HUDEP-2 (cell line): ENCODE measurements around the gene TSC22D2.

Experiments
- DNase-seq, 76 experiments: peaks; one replicate each; lab custom pipeline; 2025; ENCODE audit not compliant: unreplicated experiment in 76 of 76; lab: John Stamatoyannopoulos, UW

The TSC22D2 gene

DNA sequence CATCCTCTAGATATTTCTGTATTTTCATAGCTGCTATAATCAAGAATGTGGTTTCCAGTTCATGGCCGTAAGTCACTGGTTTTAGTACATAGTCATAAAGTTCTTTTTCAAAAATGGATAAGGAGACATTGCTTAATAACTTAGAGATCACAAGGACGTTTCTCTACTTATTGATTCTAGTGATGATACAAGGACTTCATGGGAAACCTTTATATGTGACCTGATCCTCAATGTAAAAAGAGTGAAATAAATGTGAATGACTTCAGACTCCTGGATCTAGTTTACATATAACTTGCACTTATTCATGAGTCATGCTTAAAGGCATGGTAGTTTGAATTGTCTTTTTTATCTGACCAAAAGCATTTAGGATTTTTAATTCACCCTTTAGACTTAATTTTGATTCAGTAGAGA is 35.2 kb downstream of the TSC22D2 start:
- DNase-seq, result no peak

DNA sequence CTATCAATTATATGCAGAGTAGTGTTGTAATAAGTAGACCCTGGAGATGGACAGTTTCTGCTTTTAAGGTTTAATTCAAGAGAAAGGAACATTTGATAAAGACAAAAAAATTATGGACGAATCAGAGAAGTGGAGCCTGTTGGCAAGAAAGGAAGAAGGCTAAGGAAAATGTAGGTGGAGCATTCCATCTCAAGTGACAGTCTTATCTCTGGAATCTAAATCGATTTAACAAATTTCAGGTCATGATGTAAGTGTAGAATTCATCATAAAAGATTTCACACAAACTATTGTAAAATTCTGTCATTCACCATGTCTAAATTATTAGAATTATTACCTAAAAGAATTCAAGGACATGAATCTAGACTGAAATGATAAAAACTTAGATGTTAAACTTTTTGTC is 36.3 kb downstream of the TSC22D2 start:
- DNase-seq, result no peak

DNA sequence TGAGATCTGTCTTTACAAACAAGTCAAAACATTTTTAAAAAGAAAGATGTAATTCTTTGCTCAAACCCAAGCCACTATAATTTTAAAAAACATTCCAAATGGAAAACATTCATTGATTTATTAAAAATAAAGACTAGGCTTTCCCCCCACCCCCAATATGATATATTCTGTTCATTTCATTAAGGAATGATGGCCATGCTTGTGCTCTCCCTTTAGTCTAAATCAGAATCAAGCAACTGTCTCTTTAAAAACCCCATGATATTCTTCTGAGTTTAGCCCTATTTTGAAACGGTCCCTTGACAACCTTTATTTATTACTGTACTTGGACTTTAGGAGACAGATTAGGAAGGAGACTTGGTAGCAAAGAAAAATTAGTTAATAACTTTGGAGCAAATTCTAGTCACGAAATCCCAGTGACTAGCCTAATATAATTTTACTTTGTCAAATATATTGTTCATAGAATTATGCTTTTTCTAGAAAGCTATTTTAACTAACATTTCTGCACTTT is 38.4 kb downstream of the TSC22D2 start:
- no peak for DNase-seq

DNA sequence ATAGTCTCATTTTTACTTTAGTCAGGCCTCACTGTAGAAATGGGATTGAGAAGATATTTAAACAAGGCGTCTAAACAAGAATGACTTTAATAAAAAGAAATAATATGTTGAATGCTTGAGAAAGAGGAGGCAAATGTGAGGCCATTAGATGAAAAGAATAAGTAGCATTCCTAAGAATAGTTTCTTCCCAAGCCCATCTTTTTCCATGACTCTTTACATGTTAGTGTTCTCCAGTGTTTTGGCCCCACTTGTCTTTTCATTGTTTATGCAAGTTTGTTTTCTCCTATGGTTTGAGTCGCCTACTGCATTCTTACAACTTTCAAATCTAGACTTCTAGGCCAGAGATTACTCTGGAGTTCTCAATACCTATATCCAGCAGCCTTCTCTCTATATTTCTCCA is 39.0 kb downstream of the TSC22D2 start:
- no peak for DNase-seq

DNA sequence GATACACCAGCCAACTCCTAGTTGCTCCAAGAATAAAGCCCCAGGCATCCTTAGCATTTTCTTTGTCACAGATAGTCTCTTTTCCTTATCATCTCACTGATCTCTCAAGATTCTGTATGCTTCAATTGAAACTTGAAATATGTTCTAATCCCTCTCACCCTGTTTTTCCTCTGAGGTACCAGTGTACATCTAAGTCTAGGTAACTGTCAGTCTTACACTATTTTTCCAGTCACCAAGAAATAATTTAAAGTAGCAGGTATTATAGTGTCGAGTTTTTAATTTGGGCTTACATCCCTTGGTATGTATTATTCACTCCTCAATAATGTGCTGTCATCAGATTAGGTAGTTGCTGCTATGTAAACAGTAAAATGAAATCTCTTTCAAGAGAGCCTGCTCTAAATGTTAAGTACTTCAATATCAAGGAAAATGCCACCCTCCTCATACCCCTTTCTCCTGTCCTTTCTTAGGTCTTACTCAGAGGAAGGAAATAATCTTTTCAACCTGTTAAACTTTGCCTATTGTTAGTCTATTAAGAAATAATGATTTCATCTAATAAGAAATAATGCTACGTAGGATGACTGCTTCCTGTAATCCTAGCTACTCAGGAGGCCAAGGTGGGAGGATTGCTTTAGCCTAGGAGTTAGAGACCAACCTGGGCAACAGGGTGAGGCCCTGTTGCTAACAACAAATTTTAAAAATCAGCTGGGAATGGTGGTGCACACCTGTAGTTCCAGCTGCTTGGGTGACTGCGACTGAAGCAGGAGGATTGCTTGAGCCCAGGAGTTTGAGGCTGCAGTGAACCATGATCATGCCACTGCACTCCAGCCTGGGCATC is 39.8 kb downstream of the TSC22D2 start:
- DNase-seq, result no peak

DNA sequence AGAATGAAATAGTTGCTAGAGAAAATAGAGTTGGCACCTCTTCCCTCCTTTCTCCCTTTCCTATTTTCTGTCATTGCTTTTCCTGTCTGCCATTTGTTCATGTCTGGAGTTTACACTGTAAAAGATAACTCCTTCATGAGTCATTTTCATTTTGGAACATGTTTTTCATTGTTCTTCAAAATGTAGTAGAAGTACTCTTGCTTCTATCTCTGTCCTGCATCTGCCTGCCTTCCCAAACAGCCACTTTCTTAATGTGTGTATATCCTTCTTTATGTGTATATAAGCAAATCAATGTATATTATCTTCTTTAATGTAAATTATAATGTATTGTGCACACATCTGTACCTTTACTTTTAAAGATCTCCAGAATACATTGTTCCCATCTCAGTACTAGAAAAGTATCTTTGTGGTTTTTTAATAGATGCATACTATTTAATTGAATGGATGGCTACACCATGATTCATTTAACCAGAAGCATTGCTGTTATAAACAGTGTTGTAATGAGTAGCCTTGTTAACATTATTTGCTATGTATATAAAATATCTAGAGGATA is 41.1 kb downstream of the TSC22D2 start:
- DNase-seq, result peak in 26 of 76 experiments; percentile 4 to 66 (median 30)

DNA sequence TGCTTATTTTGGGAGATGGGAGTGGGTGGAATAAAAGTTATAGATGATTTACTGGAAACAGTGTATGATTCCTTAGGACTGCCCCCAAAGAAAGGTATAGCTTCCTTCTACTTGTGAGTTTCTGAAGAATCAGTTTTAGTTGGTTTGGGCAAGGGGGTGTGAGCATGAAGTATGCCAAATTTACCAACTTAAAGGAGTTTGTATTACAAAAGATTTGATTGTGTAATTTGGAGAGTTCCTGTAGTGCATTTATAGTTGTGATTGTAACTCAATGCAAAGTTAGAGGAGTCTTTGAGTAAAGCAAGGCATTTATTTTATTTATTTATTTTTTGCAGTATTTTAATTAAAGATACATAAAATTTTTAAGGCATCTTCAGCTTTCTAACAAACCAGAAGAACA is 42.8 kb downstream of the TSC22D2 start:
- peak in 11 of 76 experiments; percentile 16 to 54 (median 32) for DNase-seq

DNA sequence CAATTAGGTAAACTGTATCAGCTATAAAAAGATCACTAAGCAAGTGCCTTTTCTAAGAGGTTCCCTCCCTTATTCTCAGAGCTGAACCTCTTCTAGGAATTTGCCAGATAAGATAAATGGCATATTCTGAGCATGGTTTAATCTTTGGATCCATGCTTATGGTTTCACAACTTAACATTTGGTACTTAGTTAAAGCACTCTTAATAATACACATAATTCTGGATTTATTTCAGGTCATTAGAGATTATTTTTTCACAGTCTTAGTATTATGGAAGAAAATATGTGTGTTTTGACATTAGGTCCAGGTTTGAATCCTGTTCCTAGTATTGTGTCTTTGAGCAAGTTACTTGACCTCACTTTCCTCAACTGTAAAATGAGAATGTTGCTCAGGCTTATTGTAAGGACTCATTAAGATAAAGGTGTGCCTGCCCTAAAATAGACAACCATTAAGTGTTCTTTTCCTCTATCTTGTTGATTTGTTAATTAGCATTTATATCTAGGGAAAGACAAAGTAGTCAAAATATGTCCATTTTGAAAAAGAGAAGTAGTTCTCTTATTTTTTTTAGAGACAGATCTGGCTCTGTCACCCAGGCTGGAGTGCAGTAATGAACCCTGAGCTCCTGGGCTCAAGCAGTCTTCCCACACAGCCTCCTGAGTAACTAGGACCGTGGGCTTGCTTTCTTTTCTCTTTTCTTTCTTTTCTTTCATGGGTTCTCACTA is 43.4 kb downstream of the TSC22D2 start:
- DNase-seq, result peak in 42 of 76 experiments; percentile 3 to 89 (median 62)

DNA sequence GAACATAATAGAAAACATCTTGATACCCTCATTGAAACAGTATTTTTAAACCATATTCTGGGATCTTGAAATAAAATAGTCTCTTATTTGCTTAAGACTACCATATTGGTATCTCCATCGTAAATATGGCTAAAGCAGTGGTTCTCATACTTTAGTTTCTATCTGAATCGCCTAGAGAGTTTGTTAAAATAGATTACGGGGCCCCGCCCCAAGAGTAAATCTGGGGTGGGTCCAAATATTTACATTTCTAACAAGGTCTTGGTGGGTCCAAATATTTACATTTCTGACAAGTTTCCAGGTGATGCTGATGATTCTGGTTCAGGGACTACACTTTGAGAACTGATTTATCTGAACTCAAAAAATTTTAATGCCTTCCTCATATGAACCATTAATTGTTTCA is 45.3 kb downstream of the TSC22D2 start:
- no peak for DNase-seq

DNA sequence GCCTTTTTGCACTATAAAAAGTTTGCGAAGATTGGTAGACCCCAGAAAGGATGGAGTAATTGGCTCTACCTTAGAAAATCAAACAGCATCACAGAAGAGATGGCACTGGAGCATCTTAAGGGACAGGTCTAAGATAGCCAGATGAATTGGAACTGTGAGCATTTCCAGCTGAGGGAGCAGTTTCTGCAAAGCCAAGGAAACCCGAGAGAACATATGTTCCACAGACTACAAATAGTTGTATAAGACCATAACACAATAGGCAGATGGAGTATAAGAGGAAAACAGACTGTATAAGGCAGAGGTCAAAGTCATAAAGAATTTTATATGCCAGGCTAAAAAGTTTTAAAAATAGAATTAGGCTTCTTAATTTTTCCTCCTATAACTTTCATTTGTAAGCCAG is 46.0 kb downstream of the TSC22D2 start:
- DNase-seq, result no peak

DNA sequence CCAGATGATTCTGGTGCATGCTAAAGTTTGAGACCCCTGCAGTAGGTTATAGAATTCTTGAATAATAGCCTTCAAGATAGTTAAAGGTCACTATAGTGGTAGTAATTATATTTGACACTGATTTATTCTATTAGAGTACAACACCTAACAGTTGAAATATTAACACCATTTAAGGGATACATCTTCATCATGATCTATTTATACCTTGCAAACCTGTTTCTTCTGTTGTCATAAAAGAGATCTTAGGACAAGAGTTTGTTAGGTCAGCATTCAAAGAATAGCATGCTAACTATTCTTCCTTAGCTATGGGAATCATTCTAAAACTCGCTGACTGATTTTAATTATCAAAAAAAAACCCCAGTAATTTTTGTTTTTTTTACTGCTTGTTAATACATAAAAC is 46.5 kb downstream of the TSC22D2 start:
- DNase-seq, result no peak

DNA sequence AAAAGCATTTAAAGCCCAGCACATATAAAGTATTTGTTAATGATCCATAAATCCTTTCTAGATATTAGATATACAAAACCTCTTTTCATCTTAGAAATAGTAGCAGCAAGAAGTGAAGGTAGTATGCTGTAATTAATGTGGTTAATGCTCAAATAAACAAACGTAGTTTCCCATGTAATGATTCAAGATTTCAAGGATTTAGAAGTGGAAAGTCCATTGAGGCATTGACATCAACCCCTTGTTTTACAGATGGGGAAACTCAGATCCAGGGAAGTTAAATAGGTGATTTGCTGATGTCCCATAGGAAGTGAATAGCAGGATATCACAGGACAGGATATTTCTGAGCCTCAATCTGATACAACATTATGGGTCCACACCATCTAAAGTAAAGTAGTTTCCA is 47.2 kb downstream of the TSC22D2 start:
- no peak for DNase-seq

DNA sequence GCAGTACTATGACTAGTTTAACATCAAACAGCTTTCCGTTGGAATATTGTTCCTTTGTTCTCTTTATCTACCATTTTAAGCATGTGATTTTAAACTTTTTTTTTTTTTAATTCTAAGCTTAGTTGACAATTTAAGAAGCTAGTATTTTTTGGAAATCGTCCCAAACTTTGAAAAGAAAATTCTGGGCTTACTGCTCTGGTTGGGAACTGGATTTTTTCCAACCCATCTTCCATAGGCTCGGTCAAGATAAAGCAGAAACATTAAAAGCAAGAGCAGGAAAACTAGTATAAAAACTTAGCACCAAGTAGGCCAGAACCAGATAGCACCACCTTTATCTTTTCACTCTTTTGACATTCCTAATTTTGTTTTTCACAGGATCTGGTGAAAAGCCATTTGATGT is 49.9 kb downstream of the TSC22D2 start:
- no peak for DNase-seq

DNA sequence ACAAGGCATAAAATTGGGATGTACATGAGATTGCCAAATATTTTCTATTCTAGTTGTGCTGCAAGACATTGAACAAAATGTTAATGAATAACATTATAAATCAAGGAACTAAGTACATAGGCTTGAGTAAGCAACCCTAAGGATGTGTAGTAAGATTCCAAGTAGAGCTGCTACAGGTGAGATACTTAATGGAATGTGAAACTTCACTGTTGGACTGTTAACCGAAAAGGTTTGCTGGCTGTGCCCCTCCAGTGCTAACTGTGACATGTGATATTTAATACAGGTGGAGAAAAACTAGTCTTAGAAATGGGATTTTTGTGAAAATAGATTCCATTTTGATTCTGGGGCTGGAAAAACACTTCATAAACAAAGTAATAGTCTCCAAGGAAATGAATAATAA is 52.4 kb downstream of the TSC22D2 start:
- no peak for DNase-seq

DNA sequence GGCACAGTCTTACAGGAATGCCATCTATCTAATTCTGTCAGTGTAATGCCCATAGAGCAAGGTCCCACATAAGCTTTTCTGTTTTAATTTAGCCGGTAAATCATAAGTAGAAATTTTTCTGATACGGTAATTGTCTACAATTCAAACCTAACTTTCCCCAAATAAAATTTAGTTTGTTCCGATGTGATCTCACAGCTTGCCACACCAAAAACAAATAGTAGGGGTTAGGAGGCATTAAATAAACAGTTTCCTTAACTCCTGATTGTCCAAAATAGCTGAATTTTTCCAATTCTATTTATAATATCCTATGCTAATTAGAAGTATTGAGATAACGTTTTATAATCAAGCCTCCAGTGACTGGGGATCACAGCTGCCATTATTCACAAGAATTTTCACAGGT is 53.3 kb downstream of the TSC22D2 start:
- no peak for DNase-seq

DNA sequence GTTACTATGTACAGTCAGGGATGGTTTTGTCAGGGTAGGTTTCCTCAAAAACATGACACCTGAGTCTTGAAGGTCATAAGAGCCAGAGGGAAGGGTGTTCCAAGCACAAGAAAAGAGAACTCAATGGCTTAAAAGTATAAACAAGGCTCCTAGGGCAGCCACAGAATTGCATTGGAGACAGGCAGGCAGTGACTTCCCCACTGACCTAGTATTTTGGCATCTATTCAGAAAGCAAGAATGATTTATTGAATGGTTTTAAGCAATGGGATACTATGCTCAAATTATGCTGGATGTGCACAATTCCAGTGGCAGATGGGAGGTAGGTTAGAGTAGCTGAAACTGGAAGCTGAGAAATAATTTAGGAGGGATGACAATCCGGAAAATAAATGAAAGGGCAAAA is 54.0 kb downstream of the TSC22D2 start:
- DNase-seq, result no peak

DNA sequence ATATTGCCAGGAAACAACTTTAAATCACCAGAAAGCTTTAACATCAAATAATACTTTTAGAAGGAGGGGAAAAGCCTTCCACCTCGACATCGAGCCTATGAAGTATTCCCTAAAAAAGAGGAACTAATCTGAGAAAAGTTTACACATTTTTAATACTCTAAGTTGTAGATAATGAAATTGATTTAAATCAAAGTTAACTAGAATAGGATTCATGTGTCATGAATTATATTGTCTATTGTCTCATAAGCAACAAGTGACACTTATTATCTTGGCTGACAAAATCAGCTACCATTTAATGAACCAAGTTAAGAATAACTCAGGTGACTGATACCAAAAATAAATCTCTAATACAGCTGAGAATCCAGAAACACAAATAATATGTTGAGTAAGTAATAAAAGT is 56.6 kb downstream of the TSC22D2 start:
- DNase-seq, result no peak

DNA sequence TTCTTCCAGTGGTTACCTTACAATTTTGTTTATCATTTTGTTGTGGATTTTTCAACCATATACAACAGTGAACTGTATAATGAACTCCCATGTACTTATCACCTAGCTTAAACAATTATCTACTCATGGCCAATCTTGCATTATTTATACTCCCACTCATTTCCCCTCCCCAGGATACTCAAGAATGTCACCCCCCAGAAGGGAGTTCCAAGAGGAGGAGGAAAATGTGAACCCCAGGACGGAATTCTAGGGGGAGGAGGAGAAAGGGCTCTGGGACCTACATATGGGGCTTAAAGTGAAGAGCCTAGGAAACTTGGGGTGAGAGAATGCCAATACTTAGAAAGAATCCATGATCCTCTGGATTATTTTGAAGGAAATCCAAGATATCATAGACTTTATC is 59.3 kb downstream of the TSC22D2 start:
- no peak for DNase-seq

DNA sequence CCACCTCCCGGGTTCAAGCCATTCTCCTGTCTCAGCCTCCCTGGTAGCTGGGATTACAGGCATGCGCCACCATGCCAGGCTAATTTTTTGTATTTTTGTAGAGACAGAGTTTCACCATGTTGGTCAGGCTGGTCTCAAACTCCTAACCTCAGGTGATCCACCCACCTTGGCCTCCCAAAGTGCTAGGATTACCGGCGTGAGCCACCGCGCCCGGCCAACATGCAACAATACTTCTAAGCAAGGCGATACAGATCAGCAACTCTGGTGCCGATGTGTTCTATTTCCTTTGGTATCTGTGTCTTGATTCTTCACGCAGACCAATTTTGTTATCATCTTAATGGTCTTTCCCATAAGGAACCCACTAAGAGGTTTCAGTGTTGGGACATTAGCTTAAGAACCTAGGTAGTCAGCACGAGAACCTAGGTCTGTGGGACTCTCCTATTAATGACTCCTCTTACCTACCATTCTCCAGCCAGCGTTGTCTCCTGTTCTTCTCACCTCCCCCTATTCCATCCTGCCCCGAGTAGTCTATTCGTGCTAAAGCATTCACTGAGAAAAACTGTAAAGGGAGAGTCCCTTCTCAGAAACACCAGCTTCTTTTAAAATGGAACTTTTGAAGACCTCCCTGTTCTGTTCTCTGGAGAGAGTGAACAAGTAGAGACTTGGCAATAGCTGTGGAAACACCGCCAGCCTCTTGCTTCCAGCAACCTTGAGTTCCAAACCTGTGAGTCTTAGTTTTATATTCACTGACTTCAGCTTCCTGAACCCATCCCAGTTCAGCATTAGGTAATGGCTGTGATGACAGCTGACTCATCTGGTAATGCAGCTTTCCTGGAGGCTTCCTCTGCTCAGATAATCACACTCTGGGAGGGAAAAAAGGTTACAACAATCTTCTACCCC is 61.2 kb downstream of the TSC22D2 start:
- no peak for DNase-seq

DNA sequence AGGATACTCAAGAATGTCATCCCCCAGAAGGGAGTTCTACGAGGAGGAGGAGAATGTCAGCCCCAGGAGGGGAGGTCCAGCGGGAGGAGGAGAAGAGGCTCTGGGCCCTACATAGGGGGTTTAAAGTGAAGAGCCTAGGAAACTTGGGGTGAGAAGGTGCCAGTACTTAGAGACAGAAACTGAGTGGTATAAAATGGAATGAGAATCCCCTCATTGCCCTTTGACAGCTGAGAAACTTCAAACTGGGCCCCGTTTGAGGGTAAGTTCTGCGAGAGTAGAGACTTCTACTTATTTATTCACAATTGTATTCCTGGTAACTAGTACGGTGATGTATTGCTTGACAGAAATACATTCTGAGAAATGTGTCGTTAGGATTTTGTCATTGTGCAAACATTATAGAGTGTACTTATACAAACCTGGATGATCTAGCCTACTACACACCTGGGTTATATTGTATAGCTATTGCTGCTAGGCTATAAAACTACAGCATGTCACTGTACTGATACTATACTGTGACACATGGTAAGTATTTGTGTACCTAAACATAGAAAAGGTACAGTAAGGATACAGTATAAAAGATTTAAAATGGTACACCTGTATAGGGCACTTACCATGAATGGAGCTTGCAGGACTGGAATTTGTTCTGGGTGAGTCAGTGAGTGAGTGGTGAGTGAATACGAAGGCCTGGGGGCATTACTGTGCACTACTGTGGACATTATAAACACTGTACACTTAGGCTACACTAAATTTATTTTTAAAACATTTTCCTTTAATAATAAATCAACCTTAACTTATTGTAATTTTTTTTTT is 62.0 kb downstream of the TSC22D2 start:
- DNase-seq, result no peak
